CD4-positive, alpha-beta T cell treated with Interleukin-6 for 4 hours (primary cell): ENCODE results near the gene CLOCK.

Experiments
- DNase-seq: peaks from one replicate; pipeline ENCODE4 v3.0.0-alpha.2; 2020; ENCODE audit warnings: mixed read lengths

Gene CLOCK

DNA sequence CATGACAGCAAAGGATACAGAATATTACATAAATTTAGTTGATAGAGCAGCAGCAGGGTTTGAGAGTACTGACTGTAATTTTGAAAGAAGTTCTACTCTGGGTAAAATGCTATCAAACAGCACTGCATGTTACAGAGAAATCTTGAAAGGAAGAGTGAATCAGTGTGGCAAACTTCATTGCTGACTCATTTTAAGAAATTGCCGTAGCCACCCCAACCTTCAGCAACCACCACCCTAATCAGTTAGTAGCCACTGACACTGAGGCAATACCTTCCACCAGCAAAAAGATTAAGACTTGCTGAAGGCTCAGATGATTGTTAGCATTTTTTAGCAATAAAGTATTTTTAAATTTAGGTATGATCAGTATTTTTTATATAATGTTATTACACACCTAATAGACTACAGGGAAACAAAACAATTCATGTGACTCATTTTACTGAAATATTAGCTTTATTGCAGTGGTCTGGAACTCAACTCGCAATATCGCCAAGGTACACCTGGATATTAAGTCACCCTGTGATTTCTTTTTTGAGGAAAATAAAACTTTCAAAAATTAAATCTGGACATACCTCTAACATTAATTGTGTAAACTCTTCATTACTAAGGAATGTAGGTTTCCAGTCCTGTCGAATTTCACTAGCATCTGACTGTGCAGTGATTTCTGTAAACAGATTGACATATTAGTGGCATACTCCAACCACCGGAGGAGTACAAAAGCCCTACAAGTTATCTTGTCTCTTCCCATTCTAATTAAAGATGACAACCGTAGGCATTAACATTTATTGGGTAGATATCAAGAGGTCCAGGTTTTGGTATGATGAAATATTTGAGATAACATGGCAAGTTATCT is 71.1 kb downstream of the CLOCK start:
- no peak for DNase-seq

DNA sequence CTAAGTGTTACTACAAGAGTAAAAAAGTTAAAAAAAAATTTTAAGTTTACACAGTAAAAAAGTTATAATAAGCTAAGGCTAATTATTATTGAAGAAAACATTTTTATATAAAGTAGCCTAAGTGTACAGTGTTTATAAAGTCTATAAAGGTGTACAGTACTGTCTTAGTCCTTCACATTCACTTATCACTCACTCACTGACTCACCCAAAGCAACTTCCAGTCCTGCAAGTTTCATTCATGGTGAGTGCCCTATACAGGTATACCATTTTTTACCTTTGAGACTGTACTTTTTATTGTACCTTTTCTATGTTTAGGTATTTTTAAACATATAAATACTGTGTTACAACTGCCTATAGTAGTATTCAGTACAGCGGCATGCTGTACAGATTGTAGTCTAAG is 76.7 kb downstream of the CLOCK start:
- DNase-seq: no peak

DNA sequence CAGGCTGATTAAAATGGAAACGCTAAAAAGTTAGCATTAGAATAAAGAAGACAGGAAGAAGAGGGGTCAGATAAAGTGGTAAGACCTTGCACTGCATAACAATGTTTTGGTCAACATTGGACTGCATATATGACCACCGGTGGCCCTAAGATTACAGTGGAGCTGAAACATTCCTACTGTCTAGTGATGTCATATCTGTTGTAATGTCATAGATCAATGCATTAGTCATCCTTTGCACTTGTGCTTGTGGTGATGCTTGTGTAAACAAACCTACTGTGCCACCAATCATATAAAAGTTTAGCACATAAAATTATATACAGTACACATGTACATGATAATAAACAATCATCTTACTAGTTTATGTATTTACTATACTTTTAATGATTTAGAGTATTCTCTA is 78.0 kb downstream of the CLOCK start:
- no peak for DNase-seq

DNA sequence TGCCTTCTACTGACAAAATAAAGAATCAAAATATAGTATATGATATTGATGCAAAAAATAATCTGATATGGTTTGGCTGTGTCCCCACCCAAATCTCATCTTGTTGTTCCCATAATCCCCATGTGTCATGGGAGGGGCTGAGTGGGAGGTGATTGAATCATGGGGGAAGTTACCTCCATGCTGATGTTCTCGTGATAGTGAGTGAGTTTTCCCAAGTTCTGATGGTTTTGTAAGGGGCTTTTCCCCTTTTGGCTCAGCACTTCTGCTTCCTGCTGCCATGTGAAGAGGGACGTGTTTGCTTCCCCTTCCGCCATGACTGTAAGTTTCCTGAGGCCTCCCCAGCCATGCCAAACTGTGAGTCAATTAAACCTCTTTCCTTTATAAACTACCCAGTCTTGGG is 80.7 kb downstream of the CLOCK start:
- no peak for DNase-seq

DNA sequence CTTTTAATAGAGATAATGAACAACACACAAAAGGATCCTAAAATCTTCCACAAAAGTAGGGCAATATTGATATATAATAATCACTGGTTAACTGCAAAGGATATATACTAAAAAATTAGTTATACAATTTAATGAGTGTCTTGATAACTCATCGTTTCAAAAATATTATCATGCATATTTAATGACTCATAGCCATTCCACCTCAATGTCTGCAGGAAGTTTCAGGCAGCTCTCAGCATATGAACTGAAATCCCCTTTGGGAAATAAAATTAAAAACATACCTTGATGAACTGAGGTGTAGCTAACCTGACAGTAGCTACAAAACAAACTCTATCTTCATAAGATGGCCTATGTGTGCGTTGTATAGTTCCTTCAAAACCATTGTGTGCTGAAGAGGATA is 88.1 kb downstream of the CLOCK start:
- no peak for DNase-seq

DNA sequence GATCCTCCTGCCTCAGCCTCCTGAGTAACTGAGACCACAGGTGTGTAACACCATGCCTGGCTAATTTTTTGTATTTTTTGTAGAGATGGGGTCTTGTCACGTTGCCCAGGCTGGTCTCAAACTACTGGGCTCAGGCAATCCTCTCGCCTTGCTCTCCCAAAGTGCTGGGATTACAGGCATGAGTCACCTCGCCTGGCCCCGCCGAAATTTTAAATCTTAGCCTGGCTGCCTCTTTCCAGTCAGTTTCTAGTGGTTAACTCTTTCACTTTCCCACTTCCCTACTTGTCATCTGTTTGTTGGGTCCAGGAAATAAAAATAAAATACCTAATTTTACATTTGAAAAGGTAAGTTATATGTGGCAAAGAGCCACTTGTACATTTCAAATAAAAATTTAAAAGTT is 88.5 kb downstream of the CLOCK start:
- DNase-seq: no peak

DNA sequence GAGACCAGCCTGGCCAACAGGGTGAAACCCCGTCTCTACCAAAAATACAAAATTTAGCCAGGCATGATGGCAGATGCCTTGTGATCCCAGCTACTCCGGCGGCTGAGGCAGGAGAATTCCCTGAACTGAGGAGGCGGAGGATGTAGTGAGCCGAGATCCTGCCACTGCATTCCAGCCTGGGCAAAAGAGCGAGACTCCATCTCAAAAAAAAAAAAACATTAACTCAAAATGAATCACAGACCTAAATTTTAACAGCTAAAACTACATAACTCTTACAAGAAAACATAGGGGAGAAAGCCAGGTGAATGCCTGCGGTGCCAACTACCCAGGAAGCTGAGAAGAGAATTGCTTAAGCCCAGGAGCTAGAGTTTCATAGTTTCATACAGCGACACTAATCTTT is 96.1 kb downstream of the CLOCK start:
- no peak for DNase-seq

DNA sequence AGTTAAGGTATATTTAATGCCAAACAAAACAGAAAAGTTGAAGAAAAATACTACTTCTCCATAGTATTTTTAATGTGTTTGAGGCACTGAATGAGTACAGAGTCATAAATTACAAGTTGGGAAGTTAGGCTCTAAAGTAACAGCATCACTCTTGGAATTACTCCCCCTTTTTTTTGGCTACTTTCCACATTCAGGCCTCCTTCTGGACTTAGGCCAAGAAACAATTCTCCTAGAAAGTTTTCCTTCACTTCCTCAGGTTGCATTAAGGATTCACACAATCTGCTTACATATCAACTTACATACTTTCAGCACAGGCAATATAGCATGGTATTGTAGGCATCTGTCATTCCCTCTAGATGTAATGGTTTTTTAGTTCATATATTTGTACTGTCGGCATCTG is 98.9 kb downstream of the CLOCK start:
- no peak for DNase-seq

DNA sequence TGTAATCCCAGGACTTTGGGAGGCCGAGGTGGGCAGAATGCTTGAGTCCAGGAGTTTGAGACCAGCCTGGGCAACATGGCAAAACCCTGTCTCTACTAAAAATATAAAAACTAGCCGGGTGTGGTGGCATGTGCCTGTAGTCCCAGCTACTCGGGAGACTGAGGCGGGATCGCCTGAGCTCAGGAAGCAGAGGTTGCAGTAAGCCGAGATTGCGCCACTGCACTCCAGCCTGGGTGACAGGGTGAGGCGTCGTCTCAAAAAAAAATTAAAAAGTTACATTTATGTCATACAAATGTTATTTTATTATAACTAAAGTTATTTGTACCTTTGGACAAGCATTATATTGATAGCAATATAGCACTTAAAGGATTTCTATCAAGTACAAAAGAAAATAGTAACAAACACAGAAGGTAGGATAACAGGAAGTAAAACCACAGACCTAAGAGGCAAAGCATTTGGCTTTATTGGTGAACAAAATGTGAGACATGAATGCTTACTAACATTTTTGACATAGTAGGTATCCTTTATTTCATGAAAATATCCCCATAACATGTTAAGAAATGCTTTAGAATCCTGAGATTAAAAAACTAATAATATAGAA is 99.5 kb downstream of the CLOCK start:
- DNase-seq: no peak

DNA sequence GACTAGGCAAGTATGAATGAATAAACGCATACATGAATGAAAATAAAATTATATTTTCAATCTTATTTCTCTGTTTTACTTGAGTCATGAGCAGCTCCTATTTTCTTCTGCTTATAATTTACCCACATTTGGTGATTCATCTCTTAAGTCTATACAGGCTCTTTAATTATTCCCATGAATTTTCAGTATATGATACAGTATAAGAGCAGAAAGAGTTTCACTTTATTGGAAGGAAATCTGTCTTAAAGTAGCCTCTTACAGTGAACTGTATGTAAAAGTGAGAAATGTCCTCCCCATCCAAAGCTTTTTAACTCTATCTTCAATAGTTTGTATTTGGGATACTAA is 100.2 kb downstream of the CLOCK start:
- DNase-seq: no peak

DNA sequence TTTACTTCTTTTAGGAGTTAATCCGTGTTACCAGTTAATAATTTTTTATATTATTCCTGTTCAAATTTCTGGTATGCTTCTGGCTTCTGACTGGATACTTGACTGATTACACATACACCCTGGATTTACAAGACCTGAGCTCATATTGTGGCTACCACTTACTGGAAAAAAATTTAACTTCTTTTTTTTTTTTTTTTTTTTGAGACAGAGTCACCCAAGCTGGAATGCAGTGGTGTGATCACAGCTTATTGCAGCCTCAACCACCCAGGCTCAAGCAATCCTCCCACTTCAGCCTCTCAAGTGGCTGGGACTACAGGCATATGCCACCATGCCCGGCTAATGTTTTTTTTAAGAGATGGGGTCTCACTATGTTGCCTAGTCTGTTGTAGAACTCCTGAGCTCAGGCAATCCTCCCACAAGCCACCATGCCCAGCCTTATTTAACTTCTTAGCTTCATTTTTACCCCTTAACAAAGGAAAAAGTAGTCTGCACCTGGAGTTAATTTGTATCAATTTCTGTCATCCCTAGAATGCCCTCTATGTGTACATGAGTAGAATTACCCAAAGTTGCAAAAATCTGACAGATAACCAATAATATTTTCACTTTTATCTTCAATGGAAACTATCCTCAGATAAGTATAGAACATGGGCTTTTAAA is 100.7 kb downstream of the CLOCK start:
- no peak for DNase-seq

DNA sequence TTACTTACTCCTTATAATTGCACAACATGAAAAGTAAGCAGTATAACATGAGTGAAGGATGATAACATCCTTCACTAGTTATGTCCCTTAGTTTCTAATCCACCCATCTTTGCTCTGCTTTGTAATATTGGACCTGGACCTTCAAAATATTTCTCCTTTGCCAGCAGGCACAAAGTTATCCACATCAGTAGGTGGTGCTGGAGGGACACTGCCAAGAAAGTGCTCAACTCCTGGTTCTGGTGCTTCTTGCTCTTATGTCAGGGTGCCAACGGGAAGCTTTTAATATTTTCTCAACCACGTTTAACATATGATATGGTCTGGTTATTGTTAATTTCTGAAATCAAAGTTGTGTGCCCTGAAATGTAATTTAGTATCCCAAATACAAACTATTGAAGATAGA is 101.9 kb downstream of the CLOCK start:
- DNase-seq: peak; percentile 16

DNA sequence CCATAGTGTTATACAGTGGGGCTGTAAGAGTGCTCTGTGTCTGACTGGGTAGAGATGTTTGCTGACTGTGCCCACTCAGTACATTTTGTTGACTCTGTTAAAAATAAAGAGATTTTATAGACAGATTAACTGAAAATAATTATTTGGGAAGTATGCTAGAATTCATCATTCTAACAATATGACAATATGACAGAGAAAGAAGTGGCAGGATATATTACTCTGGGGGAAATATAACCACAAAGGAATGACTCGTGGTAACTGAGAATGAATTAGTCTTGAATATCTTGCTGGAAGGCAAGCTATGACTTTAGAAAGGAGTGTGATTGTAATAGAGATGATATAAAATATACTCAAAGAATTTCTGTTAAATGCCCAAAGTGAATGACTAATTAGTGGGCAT is 104.2 kb downstream of the CLOCK start:
- no peak for DNase-seq

DNA sequence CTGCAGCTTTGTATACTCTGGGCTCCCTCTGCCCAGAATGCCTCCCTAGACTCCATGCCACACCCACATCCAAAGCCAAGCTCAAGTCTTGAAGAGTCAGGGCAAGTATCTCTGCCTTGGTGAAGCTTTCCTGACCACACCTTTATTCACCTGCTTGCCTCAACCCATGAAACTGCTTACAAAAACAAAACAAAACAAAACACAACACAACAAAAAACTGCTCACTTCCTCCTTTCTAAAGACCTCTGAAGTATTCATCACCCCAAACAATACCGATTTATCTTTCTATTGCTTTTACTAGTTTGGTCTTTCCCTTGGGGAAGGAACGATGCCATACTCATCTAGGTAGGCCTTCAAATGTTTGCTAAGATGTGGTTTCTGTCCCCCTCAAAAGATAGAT is 105.9 kb downstream of the CLOCK start:
- no peak for DNase-seq

DNA sequence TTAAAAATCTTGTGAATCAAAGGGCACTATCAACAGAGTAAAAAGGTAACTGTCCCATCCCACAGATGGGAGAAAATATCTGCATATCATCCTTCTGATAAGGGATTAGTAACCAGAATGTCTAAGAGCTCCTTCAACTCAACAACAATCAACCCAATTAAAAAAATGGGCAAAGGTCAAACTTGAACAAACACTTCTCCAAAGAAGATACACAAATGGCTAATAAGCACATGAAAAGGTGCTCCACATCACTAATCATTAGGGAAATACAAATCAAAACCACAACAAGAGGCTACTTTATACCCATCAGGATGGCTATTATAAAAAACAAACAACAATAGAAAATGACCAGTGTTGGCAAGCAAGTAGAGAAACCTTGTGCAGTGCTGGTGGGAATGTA is 107.7 kb downstream of the CLOCK start:
- no peak for DNase-seq

DNA sequence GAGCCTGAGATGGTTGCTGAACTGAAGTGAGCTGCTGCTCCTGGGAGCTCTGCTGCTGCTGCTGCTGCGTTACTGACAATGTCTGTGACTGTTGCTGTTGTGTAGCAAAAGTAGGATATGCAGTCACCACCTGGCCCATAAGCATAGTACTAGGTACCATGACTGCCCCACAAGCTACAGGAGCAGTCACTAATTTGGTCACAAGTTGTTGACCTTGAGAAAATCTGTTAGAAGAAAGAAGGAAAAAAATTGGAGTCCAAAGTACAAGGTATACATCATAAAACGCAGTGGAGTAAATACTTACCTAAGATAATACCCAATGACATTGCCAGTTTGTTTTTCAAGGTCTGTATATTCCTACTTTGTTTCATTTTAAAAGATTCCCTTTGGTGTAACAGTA is 108.4 kb downstream of the CLOCK start:
- DNase-seq: no peak

DNA sequence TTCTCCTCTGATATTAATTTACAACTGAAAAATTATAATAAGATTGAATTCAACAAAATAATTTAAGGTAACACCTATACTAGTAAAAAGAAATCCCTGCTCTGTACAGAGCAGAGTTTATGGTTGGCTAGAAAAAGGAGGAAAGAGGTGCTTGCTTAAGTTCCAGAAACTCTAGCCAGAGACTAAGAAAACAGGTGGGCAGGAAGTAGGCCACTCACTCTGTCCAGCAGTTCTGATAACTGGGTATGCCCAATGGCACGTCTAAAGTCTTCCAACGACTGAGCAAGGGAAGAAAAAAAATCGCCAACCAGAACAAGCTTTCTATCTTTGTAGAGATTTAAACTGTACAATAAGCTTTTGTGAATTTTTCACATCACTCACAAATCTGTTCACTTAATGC is 108.9 kb downstream of the CLOCK start:
- no peak for DNase-seq

DNA sequence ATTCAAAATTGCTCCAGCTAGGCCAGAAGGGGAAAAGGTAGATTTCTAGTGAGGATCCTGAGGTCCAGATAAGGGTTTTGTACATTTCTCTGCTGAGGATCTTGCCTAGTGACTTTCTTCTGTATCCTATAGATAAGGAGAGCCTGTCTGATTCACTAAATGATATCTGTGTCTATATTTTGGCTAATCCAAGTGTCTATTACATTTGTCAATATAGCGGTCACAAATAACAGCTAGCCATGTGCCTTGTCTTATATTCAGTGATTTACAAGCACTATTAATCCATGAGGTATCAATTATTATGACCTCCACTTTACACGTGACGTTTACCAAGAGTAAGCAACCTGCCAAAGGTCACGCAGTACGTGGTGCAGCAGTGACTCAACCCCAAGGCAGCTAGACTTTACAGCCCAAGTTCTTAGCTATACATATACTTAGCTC is 109.3 kb downstream of the CLOCK start:
- no peak for DNase-seq

DNA sequence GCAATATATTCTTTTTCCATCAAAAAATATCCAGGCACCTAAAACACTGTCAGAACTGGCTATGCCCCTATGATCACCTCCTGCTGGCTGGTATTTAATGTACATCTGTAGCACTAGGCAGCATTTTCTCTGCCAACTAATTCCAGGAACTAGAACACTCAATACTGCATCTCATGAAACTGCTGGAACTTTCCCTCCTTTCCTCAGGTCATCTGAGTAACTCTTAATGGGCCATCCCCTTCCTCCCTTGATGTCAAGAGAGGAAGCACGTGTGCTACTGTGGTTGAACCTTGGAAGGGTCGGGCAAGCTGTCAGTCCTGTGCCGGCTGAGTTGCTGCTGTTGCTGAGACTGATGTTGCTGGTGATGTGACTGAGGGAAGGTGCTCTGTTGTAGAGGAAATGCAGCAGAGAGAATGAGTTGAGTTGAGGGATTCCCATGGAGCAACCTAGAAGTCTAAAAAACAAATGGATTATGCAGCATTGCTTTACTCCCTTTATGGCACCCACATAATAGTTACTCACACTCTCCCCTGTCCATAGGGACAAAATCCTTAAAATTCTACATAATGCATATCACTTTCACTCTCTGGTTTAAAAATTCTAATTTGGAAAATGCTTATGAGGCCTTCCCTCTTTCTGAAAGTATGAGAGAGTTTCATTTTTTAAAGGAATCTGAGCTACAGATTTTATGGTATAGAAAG is 111.4 kb downstream of the CLOCK start:
- peak; percentile 19 for DNase-seq

DNA sequence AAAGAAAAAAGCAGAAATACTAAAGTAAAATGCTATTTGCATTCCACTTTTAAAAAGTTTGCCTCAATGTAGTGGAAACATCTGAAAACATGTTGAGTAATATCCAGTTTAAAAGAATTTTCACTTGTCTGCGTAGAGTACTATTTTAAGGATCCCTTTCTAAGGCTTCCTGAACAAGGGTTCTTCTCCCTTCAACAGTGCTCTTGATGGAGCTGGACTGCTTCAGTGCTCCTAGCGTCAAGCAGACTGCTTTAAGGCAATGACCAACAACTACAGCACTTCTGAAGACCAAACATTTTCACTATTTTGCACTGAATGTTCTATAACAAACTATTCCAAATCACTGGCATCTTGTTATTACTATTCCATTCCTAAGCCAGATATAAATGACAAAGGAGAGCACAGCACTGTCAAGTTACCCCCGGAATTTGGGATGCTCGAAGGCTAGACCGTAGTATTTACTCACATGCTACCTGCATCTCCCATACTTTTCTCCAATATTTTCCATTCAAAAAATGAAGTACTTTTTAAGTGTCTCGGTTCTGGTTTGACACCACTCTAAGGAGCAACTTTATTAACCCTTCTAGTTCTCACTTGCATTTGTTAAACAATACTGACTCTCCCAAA is 114.9 kb downstream of the CLOCK start:
- DNase-seq: no peak

DNA sequence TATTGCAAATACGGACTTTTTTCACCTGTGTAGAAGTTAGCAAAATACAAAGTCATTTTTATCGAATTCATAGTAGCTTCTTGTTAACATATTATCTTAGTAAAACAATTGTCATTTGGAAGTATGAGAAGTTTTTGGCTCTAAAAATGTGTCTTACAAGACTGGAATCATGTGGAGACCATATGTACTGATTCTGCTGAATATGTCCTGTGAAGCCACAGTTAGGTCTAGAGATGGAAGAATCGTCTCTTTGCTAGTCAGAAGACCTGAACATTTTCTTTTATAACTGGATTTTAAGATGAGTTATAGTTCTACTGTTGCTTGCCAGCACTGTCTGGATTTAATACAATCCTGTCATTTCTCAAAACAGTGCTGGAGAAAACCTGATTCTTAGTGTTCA is 121.9 kb downstream of the CLOCK start:
- DNase-seq: no peak

DNA sequence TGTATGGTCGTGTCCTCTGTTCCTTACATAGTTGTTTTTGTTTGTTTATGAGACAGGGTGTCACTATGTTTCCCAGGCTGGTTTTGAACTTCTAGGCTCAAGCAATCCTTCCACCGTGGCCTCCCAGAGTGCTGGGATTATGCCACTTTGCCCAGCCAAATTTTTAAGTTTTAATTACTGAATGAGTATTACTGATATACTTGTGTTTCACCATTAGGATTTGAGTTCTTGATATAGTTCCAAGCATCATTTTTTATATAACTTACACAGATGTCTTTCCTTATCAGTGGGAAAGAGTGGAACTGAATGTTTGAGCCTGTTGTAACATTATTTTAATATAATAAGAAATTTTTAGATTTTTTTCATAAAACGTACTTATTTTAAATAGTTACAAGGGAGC is 130.5 kb downstream of the CLOCK start:
- no peak for DNase-seq

DNA sequence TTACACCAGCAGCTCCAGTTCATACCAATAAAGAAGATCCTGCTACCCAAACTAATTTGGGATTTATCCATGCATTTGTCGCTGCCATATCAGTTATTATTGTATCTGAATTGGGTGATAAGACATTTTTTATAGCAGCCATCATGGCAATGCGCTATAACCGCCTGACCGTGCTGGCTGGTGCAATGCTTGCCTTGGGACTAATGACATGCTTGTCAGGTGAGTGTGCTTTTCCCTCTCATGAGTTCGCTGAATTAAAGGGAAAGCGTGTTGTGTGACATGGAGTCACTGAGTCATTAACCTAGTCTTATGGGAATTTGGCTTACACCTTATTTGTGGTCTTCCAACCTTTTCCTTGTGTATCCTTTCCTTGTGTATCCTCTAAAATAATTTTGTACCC is 135.1 kb downstream of the CLOCK start:
- no peak for DNase-seq
